Activated naive CD4-positive, alpha-beta T cell treated with anti-CD3 and anti-CD28 coated beads, Interleukin-2, amount 50 U/mL, for 16 hours (primary cell): ENCODE data around the gene TWSG1.
"Not testable (repeated sequence)": the region's sequence is repeated elsewhere in the genome, so short reads cannot be mapped to it uniquely, and the experiment has no call there.

Experiments used
- DNase-seq: peaks from one replicate; pipeline ENCODE4 v3.0.0-alpha.2; 2020

Gene TWSG1

DNA sequence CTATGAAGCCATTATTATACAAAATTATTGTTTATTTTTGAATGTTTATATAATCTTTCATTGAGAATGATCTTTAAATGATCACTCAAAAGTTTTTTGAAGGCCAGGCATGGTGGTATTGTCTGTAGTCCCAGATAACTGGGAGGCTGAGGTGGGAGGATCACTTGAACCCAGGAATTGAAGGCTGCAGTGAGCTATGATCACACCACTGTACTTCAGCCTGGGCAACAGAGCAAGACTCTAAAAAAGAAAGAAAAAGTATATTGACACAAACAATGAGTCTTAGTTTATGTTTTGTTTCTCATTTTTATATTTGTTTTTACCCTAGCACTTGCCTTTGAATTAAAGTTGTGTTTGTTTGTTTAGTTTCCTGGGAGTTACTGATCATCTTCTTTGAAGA is 2.3 kb downstream of the TWSG1 start:
- no peak for DNase-seq

GRCh38 chr18:9337873-9338272 is 3.3 kb downstream of the TWSG1 start:
- no peak for DNase-seq

DNA sequence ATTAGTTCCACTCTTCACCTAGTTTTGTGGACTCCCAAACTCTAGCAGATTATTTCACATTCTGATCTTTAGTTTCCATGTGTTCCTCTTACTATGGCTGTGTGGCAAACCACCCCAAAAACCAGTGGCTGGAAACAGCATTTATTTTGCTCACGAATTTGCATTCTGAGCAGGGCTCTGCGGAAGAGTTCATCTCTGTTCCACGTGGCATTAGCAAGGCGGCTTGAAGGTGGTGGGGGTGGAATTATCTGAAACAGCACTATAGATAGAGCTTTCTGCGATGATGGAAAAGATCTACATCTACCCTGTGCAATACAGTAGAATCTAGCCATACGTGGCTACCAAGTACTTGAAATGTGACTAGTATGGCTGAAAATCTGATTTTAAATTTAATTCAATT is 5.9 kb downstream of the TWSG1 start:
- no peak for DNase-seq

DNA sequence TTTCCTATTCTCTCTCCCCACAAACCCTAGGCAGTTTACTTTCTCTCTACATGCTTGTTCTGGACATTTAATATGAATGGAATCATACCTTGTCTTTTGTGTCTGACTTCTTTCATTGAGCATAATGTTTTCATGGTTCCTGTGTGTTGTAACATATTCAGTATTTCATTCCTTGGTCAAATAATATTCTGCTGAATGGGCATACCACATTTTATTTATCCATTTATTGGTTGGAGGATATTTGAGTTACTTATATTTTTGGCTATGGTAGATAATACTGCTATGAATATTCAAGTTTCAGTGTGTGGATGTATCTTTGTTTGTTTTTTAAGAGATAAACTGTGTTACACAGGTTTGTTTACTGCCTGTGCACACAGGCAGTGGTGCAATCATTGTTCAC is 9.0 kb downstream of the TWSG1 start:
- no peak for DNase-seq

DNA sequence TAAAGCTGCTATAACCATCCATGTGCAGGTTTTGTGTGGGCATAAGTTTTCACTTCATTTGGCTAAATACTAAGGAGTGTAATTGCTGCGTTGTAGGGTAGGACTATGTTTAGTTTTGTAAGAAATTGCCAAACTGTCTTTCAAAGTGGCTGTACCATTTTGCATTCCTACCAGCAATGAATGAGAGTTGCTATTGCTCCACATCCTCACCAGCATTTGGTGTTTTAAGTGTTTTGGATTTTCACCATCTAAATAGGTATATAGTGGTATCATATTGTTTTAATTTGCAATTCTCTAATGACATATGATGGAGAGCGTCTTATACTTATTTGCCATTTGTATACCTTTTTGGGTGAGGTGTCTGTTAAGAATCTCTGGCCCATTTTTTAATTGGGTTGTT is 12.2 kb downstream of the TWSG1 start:
- DNase-seq, result no peak

DNA sequence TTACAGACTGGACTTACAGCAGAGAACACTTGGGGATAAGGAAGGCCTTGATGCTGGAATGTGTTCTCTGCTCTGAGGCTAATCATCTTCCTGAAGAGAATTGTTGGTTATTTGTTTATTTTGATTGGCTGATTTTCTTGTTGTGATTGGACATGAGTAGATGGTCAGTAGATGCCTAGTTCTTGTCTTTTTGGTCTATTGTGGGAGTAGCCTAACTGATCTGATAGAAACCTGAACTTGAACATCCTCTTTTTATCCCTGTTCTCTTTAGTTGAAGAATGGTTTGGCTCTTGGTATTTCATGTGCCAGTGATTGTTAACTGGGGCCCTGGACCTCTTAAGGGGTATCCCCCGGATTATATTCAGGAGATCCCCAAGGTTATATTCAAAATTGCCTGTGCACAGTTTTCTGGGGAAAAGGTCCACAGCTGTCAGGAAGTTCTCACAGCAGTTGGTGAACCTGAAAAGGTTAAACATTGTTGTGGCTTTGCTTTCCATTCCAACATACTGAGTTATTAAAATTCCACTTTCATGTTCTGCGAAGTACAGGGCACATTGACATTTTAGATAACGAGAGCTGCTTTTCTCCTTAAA is 13.6 kb downstream of the TWSG1 start:
- no peak for DNase-seq

DNA sequence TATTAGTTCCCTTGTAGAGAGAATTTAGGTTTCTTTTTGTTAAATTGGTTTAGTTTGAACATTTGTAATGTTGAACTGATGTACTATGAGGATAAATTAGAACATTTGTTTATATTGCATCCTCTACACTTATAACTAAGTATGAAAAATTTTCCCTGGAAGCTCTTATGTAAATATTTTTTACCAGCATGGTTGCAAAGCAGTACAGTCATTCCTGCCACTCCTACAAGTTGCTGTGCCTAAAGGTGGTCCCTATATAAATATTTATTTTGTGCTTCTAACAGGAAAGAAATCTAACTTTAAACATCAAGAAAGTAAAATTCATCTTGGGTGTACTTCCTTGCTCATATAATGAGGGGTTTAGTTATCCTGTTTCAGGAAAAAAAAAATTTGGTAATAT is 14.2 kb downstream of the TWSG1 start:
- DNase-seq, result no peak

GRCh38 chr18:9353596-9353995 is 19.0 kb downstream of the TWSG1 start:
- no peak for DNase-seq

GRCh38 chr18:9354256-9354655 is 19.7 kb downstream of the TWSG1 start:
- DNase-seq, result no peak

DNA sequence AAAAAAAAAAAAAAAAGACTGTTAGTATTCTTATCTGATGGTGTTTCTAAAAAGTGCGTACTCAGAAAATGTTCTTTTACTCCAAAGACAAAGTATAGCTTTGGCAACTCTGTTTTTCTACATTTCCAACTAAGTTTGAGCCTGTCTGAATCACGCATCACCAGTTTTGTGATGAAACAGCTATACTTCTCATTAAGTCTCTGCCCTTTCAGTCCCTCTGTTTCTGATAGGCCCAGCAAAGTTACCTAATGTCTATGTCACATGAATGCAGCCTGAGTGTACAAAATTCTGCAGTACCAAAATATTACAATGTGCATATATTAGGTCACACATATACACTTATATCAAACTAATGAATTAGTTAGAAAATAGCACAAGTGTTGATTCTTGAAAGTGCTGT is 22.4 kb downstream of the TWSG1 start:
- no peak for DNase-seq

- no peak for DNase-seq
Measured at GRCh38 chr18:9359796-9360195, 25.2 kb downstream of the TWSG1 start.

GRCh38 chr18:9361191-9361590 is 26.6 kb downstream of the TWSG1 start:
- DNase-seq, result no peak

DNA sequence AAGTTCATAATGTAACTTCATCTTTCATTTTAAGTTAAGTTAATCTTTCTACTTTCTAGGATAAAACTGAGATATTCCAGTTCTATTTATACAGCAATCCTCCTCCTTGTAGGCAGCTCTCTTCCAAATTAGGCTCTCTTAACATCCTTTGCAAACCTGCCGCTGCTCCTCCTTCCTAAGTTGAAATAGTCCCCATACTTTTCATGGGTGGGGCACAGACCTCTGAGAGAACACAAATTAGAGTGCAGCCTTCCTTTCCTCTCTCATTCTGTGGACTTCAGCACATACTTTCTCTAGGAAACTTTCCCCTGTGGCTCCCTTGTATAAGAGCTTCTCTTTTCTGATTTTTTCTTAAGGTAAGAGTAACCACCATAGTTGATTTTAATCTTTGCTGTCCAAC is 28.3 kb downstream of the TWSG1 start:
- DNase-seq, result no peak

DNA sequence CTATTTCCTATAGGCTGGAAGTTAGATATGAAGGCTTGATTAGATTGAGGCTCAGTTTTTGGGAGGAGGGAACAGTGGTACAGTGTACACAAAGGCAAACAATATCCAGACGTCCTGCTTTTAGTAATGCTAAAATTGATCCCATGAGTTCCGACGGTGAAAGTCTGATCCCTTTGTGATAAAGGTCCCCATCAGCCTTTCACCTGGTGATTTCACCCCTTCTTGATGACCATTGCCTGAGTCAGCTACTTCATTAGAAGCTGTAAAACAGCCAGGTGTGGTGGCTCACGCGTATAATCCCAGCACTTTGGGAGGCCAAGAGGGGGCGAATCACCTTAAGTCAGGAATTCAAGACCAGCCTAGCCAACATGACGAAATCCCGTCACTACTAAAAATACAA is 29.7 kb downstream of the TWSG1 start:
- DNase-seq, result no peak

GRCh38 chr18:9365406-9365805 is 30.8 kb downstream of the TWSG1 start:
- no peak for DNase-seq

DNA sequence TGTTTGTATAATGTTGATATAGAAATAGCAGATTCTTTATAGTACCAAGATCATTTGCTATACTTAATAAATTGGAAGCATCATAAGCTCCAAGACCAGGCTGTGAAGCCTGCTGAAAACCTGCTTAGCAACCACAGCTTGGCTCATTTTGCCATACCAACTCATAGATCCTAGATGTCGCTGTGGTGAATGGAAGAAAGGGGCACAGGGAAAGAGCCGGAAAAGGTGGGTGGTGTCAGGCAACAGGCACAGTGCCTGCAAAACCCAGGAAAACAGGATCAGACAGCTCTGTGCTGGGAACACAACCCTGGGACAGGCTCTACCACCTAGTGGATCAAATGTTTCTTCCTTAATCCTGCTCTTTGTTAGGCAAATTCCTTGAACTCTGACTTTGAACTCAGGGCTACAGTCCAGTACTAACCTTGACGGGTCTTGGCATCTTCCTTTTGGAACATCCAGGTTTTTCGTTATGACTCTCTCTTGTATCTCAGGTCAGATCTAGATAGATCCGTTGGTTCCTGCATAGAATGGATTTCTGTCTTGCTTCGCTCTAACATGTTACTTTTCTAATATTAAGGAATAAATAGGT is 31.6 kb downstream of the TWSG1 start:
- no peak for DNase-seq

DNA sequence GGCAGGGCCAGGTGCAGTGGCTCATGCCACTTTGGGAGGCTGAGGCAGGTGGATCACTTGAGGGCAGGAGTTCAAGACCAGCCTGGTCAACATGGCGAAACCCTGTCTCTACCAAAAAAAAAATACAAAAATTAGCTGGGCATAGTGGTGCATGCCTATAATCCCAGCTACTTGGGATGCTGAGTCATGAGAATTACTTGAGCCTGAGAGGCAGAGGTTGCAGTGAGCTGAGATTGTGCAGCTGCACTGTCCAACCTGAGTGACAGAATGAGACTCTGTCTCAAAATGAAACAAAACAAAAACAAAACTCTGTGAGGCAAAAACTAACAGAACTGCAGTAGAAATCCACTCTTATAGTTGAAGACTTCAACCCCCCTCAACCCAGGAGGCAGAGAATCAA is 38.7 kb downstream of the TWSG1 start:
- not testable (repeated sequence) for DNase-seq

DNA sequence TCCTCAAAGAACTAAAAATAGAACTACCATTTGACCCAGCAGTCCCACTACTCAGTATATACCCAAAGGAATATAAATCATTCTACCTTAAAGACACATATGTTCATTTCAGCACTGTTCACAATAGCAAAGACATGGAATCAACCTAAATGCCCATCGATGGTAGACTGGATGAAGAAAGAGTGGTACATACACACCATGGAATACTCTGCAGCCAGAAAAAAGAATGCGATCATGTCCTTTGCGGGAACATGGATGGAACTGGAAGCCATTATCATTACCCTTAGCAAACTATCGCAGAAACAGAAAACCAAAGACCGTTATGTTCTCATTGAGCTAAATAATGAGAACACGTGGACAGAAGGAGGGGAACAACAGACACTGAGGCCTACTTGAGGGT is 44.5 kb downstream of the TWSG1 start:
- no peak for DNase-seq

DNA sequence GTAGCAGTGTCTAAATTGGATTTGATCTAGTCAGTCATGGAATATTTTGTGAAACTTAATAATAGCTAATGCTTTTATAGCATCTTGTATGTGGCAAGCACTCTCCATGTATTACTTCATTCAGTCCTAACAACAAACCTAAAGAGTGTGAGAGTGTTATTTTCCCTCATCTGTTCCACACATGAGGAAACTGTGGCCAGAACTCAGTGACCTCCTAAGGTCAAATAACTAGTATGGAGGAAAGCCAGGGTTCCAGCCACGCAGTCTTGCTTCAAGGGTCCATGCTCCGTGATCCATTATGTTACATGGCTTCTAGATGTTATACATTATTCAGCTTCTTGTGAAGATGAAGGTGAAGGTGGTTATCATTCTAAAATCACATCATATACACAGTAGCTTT is 45.5 kb downstream of the TWSG1 start:
- no peak for DNase-seq

DNA sequence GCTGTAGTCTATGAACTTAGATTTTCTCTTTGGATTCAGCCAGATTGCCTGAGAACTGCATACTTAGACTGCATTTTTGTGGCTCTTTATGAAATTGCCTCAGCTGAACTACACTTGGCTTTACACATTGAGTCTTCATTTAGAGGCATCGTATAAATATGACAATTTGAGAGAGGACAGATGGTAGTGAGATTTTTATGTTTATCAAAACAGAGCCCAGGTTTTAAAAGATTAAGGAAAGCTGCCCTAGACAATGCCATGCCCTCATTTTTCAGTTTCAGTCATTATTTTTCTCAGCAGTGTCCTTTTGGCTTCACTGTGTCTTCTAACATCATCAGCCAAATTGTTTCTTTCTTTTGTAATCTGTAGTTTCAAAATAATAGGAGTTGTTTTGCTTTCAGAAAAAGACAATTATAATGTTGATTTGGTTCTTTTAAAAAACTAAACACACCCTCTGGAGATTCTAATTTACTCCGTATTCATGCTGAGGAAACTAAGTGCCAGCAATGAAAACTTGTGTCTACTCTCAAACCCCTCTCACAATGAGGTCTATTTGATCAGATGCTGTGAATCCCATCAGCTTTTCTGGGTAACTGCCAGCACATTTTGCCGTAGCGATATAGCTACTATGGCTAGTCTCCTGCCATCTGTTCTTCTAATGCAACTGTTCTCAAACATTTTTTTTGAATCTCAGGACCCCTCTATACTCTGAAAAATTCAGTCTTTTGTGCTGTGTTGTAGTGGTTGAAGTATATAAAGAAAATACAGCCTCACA is 46.2 kb downstream of the TWSG1 start:
- no peak for DNase-seq

DNA sequence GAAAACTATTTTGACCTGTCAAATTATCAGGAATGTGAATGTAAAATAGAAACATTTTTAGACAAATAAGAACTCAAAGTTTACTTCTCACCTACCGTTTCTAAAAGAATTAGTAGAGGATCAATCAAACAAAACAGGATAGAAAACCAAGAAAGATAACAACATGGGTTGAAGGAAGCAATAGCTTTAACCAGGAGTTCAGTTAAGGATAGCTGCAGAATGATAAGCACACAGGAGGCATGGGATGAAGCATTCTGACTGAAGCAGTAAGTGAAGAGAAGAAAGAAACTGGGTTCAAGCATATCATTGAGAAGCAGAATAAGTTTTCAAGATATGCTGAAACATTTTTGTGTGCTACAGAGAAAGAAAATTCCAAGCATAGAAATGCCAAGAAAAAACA is 52.3 kb downstream of the TWSG1 start:
- no peak for DNase-seq

GRCh38 chr18:9387891-9388290 is 53.3 kb downstream of the TWSG1 start:
- no peak for DNase-seq

GRCh38 chr18:9389706-9390105 is 55.1 kb downstream of the TWSG1 start:
- DNase-seq, result no peak

- no peak for DNase-seq
Measured at GRCh38 chr18:9392726-9393125, 58.2 kb downstream of the TWSG1 start.

GRCh38 chr18:9394046-9394445 is 59.5 kb downstream of the TWSG1 start:
- DNase-seq, result no peak
